Subcutaneous adipose tissue (tissue), 4 donors: Measurements from ENCODE around the gene GARIN5A. TPM values are rescaled to one million over a fixed set of nuclear protein-coding genes. Genes with fewer than 3 reads are reported as not detected.

Experiments used
- CTCF ChIP-seq: fragments of 450-650 bp; IDR thresholded peaks from one replicate; pipeline ENCODE4 v1.5.1; 2016; ENCODE audit warnings: low read depth, mild to moderate bottlenecking, control low read depth, antibody characterized with exemption, moderate library complexity
- total RNA-seq, 4 donors: library from RNA; depleted of rRNA; stranded (reverse); fragments of >200 nt; gene quantifications; one replicate each; pipeline ENCODE4 v1.1.0, GENCODE V29; 2016

The GARIN5A gene
- total RNA-seq, 4 donors from 2014 or later: not detected

GRCh38 chr19:50506700-50507099 lies 30.1 kb upstream of the GARIN5A start:
- TF ChIP-seq CTCF: no peak

- no peak for TF ChIP-seq CTCF
These were observed 29.4 kb upstream of the GARIN5A start for GRCh38 chr19:50505856-50506611.

- no peak for TF ChIP-seq CTCF
These were observed 25.2 kb upstream of the GARIN5A start for GRCh38 chr19:50501568-50502475.

- no peak for TF ChIP-seq CTCF
These were observed 24.5 kb upstream of the GARIN5A start for GRCh38 chr19:50501186-50501567.

- TF ChIP-seq CTCF: no peak
These were observed 24.1 kb upstream of the GARIN5A start for GRCh38 chr19:50500753-50501151.

- no peak for TF ChIP-seq CTCF
These were observed 23.6 kb upstream of the GARIN5A start for GRCh38 chr19:50500060-50500752.
